Vagina (tissue), 2 donors: Measurements from ENCODE around the gene SENP2. TPM values are rescaled to one million over a fixed set of nuclear protein-coding genes. Genes with fewer than 3 reads are reported as not detected.
"Not testable (repeated sequence)": the region's sequence is repeated elsewhere in the genome, so short reads cannot be mapped to it uniquely, and the experiment has no call there.

Experiments used
- DNase-seq, 2 donors: peaks; one replicate each; pipeline ENCODE4 v3.0.0-alpha.2; 2017; ENCODE audit errors: extremely low spot score in 2 of 2
- H3K27ac ChIP-seq: fragments of 200-600 bp; sonication (generic); one replicate; pipeline ENCODE4 v1.5.1; 2019
- H3K27me3 ChIP-seq: fragments of 200-600 bp; sonication (generic); one replicate; pipeline ENCODE4 v1.5.1; 2019
- H3K36me3 ChIP-seq, 2 donors: fragments of 200-600 bp; sonication (generic); one replicate each; pipeline ENCODE4 v1.5.1; 2017 to 2019
- H3K4me1 ChIP-seq: fragments of 200-600 bp; sonication (generic); one replicate; pipeline ENCODE4 v1.5.1; 2019
- H3K4me3 ChIP-seq, 2 donors: fragments of 200-600 bp; sonication (generic); 1 replicate in 1 of 2; 2 replicates in 1 of 2; pipeline ENCODE4 v1.5.1; 2016 to 2019
- H3K9me3 ChIP-seq: fragments of 200-600 bp; sonication (generic); one replicate; pipeline ENCODE4 v1.5.1; 2019
- POLR2A ChIP-seq, 2 donors: fragments of 450-650 bp; IDR thresholded peaks; one replicate each; pipeline ENCODE4 v1.6.1; 2017; ENCODE audit warnings: antibody characterized with exemption in 2 of 2, mild to moderate bottlenecking in 2 of 2, moderate library complexity in 2 of 2
- POLR2AphosphoS5 ChIP-seq, 2 donors: sonication (generic); formaldehyde crosslinking; IDR thresholded peaks; one replicate each; pipeline ENCODE4 v1.9.0; 2017; ENCODE audit warnings: antibody characterized with exemption in 2 of 2, mild to moderate bottlenecking in 2 of 2, low read depth in 1 of 2; ENCODE audit not compliant: insufficient read depth in 1 of 2
- intact Hi-C: fragments of 100-400 bp; cut with DNase I; formaldehyde crosslinking; loops from one replicate; pipeline ENCODE4 v1.15.1; 2023
- total RNA-seq: library from RNA; depleted of rRNA; stranded (reverse); fragments of >200 nt; gene quantifications from one replicate; pipeline ENCODE4 v1.2.3, GENCODE V29; 2016
- TF ChIP-seq, protein P1 (sequence below), 3 experiments: fragments of 450-650 bp in 2 of 3; fragments of 200-600 bp in 1 of 3; sonication (generic) in 1 of 3; IDR thresholded peaks; one replicate each; pipeline ENCODE4 v1.5.1; 2017 to 2019; ENCODE audit warnings: antibody characterized with exemption in 3 of 3, mild to moderate bottlenecking in 2 of 3, moderate library complexity in 2 of 3

SENP2 gene
- total RNA-seq, 1 donor from 2014 or later = 13.8 TPM

DNA sequence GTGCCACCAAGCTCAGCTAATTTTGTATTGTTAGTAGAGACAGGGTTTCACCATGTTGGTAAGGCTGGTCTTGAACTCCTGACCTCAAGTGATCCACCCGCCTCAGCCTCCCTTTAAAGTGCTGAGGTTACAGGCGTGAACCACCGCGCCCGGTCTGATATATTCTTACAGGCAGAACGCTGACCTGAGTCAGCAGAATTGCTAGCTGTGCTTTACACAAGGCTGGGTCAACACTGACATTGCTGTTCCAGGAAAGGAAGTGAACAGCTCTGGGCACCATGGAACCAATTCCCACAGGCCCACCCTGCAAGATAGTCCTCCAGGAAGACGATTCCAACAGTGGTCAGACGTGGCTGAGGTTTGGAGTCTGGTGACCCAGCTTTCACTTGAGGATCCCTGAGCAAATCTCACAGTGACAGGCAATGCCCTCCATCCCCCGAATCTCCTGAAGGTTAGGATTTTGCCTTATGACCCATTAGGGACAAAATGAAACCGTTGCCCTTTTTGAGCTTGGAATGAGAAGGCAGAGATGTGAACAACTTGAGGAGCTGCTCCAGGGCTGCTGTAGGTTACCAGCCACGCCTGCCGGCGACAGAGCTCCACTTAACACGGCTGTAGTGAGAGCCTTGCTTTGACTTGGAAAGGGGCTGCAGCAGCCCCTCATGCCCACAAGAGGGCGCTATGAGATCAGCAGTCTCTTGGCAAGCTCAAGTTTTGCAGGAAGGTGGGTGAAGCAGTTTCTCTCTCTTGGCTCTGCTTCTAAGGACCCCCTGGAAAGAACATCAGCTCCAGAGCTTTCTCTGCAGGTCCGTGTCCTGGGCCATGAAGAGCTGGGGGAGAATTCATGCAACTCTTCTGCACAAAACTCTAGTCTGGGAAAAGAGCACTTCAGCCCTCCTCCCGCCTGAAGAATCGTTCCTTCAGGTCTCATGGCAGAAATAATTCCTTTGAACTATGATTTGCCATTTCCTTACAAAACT is 74.1 kb downstream of the SENP2 start:
- intact Hi-C loops = loop anchor here (10.0 kb wide), 1 partner anchor 115 kb away; no protein-coding TSS in a partner anchor

GRCh38 chr3:185661296-185661695 is 75.2 kb downstream of the SENP2 start:
- not testable (repeated sequence) for H3K27me3 ChIP-seq, H3K27ac ChIP-seq, H3K36me3 ChIP-seq, H3K4me3 ChIP-seq, H3K9me3 ChIP-seq
- peak in 1 of 2 donors; percentile 6 for DNase-seq
- intact Hi-C loops = loop anchor here (10.0 kb wide), 1 partner anchor 114 kb away; no protein-coding TSS in a partner anchor
- peaks cover 43% of the 10 kb centered on the region for H3K4me1 ChIP-seq

More for the DNA sequence above, 74.1 kb downstream of the SENP2 start:
- Histone ChIP-seq H3K27me3 (no peaks in the 10 kb centered on the region), H3K36me3 (no peaks in the 10 kb centered on the region), H3K4me1 (peaks cover 53% of the 10 kb centered on the region), H3K9me3 (no peaks in the 10 kb centered on the region), H3K27ac (peak overlapping the region; percentile 94), H3K4me3 (no peak overlapping the region)
- peak; percentile 18 to 43 for TF ChIP-seq POLR2AphosphoS5 (IDR thresholded peaks at IDR 0.05; ENCODE audit: insufficient read depth in 1 of 2, low read depth in 1 of 2)
- TF ChIP-seq, protein P1, sequence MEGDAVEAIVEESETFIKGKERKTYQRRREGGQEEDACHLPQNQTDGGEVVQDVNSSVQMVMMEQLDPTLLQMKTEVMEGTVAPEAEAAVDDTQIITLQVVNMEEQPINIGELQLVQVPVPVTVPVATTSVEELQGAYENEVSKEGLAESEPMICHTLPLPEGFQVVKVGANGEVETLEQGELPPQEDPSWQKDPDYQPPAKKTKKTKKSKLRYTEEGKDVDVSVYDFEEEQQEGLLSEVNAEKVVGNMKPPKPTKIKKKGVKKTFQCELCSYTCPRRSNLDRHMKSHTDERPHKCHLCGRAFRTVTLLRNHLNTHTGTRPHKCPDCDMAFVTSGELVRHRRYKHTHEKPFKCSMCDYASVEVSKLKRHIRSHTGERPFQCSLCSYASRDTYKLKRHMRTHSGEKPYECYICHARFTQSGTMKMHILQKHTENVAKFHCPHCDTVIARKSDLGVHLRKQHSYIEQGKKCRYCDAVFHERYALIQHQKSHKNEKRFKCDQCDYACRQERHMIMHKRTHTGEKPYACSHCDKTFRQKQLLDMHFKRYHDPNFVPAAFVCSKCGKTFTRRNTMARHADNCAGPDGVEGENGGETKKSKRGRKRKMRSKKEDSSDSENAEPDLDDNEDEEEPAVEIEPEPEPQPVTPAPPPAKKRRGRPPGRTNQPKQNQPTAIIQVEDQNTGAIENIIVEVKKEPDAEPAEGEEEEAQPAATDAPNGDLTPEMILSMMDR (IDR thresholded peaks at IDR 0.05) = peak; percentile 88 to 93 (median 91)
- no peak for TF ChIP-seq POLR2A (IDR thresholded peaks at IDR 0.05)
- DNase-seq = peak in 1 of 2 donors; percentile 87

- no peak overlapping the region for H3K27ac ChIP-seq
- H3K9me3 ChIP-seq = no peaks in the 10 kb centered on the region
- H3K36me3 ChIP-seq = peaks cover 0 to 3% of the 10 kb centered on the region in 2 donors
- DNase-seq = peak in 1 of 2 donors; percentile 82
- TF ChIP-seq, protein P1 (IDR thresholded peaks at IDR 0.05) = no peak
- no peak for TF ChIP-seq POLR2A (IDR thresholded peaks at IDR 0.05)
- TF ChIP-seq POLR2AphosphoS5 (IDR thresholded peaks at IDR 0.05; ENCODE audit: insufficient read depth in 1 of 2, low read depth in 1 of 2) = no peak
- no peaks in the 10 kb centered on the region for H3K27me3 ChIP-seq
- H3K4me3 ChIP-seq = no peak overlapping the region
- H3K4me1 ChIP-seq = peaks cover 40% of the 10 kb centered on the region
- intact Hi-C loops = loop anchor here (10.0 kb wide), 1 partner anchor 113 kb away; no protein-coding TSS in a partner anchor
Measured at GRCh38 chr3:185661772-185662171, 75.7 kb downstream of the SENP2 start.

GRCh38 chr3:185663929-185664328 is 77.8 kb downstream of the SENP2 start:
- Histone ChIP-seq H3K27ac (no peak overlapping the region), H3K9me3 (no peaks in the 10 kb centered on the region), H3K36me3 (peaks cover 0 to 5% of the 10 kb centered on the region in 2 donors), H3K4me1 (peaks cover 18% of the 10 kb centered on the region), H3K27me3 (no peaks in the 10 kb centered on the region), H3K4me3 (no peak overlapping the region)
- no peak for DNase-seq
- intact Hi-C loops = loop anchor here (10.0 kb wide), 1 partner anchor 111 kb away; no protein-coding TSS in a partner anchor
- TF ChIP-seq, protein P1 (IDR thresholded peaks at IDR 0.05) = no peak
- TF ChIP-seq POLR2AphosphoS5 (IDR thresholded peaks at IDR 0.05; ENCODE audit: insufficient read depth in 1 of 2, low read depth in 1 of 2) (no peak), POLR2A (IDR thresholded peaks at IDR 0.05) (no peak)

- H3K36me3 ChIP-seq = peaks cover 0 to 5% of the 10 kb centered on the region in 2 donors
- intact Hi-C loops = loop anchor here (10.0 kb wide), 1 partner anchor 107 kb away; no protein-coding TSS in a partner anchor
- TF ChIP-seq, protein P1 (IDR thresholded peaks at IDR 0.05) = no peak
- TF ChIP-seq POLR2AphosphoS5 (IDR thresholded peaks at IDR 0.05; ENCODE audit: insufficient read depth in 1 of 2, low read depth in 1 of 2) = no peak
- TF ChIP-seq POLR2A (IDR thresholded peaks at IDR 0.05) = no peak
- H3K4me3 ChIP-seq = no peak overlapping the region
- no peaks in the 10 kb centered on the region for H3K4me1 ChIP-seq
- no peaks in the 10 kb centered on the region for H3K27me3 ChIP-seq
- H3K27ac ChIP-seq = no peak overlapping the region
- no peak for DNase-seq
- H3K9me3 ChIP-seq = no peaks in the 10 kb centered on the region
Measured at GRCh38 chr3:185667574-185667973, 81.5 kb downstream of the SENP2 start.
